Immature natural killer cell (primary cell): ENCODE measurements around the gene ZDHHC7. TPM values are rescaled to one million over a fixed set of nuclear protein-coding genes. Genes with fewer than 3 reads are reported as not detected.
A peak's percentile ranks its signal among the peaks of the same experiment; 100 is the strongest.

Experiments
- DNase-seq, 3 donors: peaks; one replicate each; pipeline ENCODE4 v3.0.0; 2022; ENCODE audit warnings: mixed read lengths in 1 of 3
- H3K27ac Mint-ChIP-seq, 6 donors: one replicate each; pipeline ENCODE4 v1.8.0; 2020; ENCODE audit warnings: mixed read lengths in 6 of 6, mild to moderate bottlenecking in 5 of 6, inconsistent platforms in 4 of 6, moderate library complexity in 3 of 6
- H3K27me3 Mint-ChIP-seq, 3 donors: one replicate each; pipeline ENCODE4 v1.8.0; 2020 to 2021; ENCODE audit warnings: low read depth in 3 of 3, mild to moderate bottlenecking in 3 of 3, mixed read lengths in 3 of 3, moderate library complexity in 3 of 3, inconsistent platforms in 1 of 3
- H3K36me3 Mint-ChIP-seq, 3 donors: one replicate each; pipeline ENCODE4 v1.8.0; 2020; ENCODE audit warnings: mixed read lengths in 3 of 3, inconsistent platforms in 2 of 3, mild to moderate bottlenecking in 2 of 3
- H3K4me1 Mint-ChIP-seq, 2 donors: one replicate each; pipeline ENCODE4 v1.8.0; 2020; ENCODE audit warnings: inconsistent platforms in 2 of 2, mild to moderate bottlenecking in 2 of 2, mixed read lengths in 2 of 2, moderate library complexity in 1 of 2
- H3K4me3 Mint-ChIP-seq, 5 donors: one replicate each; pipeline ENCODE4 v1.8.0; 2020; ENCODE audit warnings: mild to moderate bottlenecking in 5 of 5, mixed read lengths in 5 of 5, inconsistent platforms in 3 of 5, moderate library complexity in 3 of 5
- H3K9me3 Mint-ChIP-seq, 6 donors: one replicate each; pipeline ENCODE4 v1.8.0; 2020; ENCODE audit warnings: mild to moderate bottlenecking in 6 of 6, mixed read lengths in 6 of 6, inconsistent platforms in 4 of 6, moderate library complexity in 3 of 6
- polyA plus RNA-seq, 3 donors: library from polyadenylated mRNA; unstranded; fragments of 300-500 nt; fragmentation: Illumina TruSeq; gene quantifications; one replicate each; pipeline ENCODE4 v1.2.3, GENCODE V29; 2021

Gene ZDHHC7
- polyA plus RNA-seq, 3 donors from 2014 or later: 28.2 to 46.6 (median 37.2) TPM

DNA sequence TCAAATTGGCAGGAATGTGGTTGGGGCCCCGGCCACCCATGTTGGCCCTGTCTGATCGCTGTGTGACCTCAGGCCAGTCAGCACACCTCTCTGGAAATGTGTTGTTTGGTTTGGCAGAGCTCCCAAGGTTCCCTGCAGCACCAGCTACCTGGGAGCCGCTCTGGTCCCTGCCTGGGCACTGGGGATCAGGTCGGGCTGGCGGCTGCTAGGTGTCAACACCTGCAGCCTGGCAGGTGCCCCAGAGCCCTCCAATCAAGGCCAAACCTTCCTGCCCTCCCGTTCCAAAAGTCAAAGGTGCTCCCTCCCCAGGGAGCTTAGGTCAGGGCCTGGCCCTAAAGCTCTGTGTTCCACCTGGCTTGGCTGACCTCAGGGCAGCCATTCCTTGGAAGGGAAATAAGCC lies 55.9 kb downstream of the ZDHHC7 start:
- no peak for DNase-seq
- Mint-ChIP-seq H3K27ac (no peak overlapping the region), H3K27me3 (peaks cover 0 to 2% (median 2%) of the 10 kb centered on the region in 3 donors), H3K36me3 (no peaks in the 10 kb centered on the region), H3K4me1 (peaks cover 0 to 2% of the 10 kb centered on the region in 2 donors), H3K4me3 (no peak overlapping the region), H3K9me3 (no peaks in the 10 kb centered on the region)

DNA sequence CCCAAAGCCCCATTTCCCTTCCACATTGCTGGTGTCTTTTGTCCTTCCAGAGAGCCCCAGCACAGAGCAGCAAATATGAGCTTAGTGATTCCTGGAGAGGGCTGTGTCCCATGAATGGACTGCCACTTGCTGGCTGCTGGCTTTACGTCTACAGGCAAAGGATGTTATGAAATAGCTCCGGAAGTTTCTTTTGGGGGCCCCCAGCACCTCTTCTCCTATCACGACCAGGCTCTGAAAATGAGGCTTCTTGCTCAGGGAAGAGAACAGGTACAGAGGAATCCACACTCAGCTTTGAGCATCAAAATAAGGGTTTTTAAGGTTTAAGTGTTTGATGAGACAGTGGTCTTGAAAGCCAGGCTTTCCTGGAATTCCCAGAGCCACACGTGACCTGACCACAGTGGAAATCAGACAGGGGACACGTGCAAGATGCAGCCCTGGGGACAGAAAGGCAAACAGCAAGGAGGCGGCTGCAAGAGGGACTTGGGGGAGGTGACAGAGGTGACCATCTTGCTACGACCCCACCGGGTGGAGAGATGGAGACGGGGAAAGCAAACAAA lies 58.1 kb downstream of the ZDHHC7 start:
- Mint-ChIP-seq H3K9me3 (no peaks in the 10 kb centered on the region), H3K36me3 (no peaks in the 10 kb centered on the region), H3K4me1 (peaks cover 0 to 2% of the 10 kb centered on the region in 2 donors), H3K27ac (no peak overlapping the region), H3K4me3 (no peak overlapping the region), H3K27me3 (peaks cover 0 to 2% (median 2%) of the 10 kb centered on the region in 3 donors)
- DNase-seq: no peak

DNA sequence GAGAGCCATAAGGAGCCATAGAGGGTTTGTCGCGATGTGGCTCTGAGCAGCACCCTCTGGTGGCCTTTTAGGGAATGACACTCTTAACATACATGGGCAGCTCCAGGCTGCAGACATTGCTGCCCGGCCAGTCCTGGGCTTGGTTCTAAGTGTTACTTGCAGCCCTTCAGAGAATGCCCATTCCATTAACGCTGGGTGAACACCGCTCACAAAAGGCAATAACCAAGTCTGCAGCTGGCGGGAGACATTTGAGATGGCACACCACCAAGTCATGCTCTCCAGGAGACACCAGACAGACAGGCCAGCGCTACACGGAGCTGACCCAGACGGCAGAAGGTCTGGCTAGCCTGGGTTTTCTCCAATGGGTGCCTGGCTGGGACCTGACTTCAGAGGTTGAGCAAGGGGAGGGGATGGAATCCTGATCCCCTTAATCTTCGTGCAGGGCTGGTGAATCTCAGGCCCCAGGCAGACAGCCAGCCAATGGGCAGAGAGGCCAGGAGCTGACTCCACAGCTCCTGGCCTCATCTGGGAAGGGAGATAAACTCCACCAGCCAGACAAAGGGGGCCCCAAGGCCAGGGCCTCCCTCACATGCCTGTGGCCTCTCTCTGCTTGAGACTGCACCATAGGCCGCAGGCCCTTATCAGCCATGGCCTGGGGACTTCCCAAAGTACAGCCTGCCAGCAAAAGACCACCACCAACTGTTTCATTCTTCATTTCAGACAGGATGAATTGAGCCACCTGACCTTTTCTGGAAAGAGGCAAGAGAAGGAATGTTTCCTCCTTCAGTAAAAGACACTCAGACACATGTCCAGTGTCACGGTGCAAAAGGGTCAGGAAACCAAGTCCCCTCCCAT lies 58.8 kb downstream of the ZDHHC7 start:
- peaks cover 0 to 2% (median 2%) of the 10 kb centered on the region in 3 donors for H3K27me3 Mint-ChIP-seq
- peaks cover 0 to 2% of the 10 kb centered on the region in 2 donors for H3K4me1 Mint-ChIP-seq
- no peak overlapping the region for H3K27ac Mint-ChIP-seq

DNA sequence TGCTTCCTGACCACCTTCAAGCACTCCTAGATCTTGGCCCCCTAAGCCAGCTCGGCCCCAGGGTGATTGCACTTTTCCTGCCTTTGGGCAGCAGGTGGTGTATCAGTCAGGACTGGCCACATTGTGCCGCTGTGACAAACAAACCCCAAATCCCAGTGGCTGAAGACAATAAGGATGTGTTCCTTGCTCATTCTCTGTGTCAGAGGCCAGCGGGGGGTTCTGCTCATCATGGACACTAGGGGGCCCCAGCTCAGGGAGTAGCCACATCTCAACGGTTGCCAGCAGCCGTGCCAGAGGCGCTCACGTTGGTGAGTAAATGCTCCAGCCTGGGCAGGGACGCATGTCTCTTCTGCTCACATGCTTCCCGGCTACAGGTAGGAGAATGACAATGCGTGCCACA lies 60.4 kb downstream of the ZDHHC7 start:
- Mint-ChIP-seq H3K36me3 (no peaks in the 10 kb centered on the region), H3K4me3 (no peak overlapping the region), H3K4me1 (peaks cover 0 to 2% of the 10 kb centered on the region in 2 donors), H3K27me3 (peaks cover 2 to 5% (median 4%) of the 10 kb centered on the region in 3 donors), H3K9me3 (no peaks in the 10 kb centered on the region), H3K27ac (no peak overlapping the region)
- DNase-seq: no peak

More for the DNA sequence above, 58.8 kb downstream of the ZDHHC7 start:
- DNase-seq: peak; percentile 58 to 65 (median 61)
- no peaks in the 10 kb centered on the region for H3K9me3 Mint-ChIP-seq
- H3K36me3 Mint-ChIP-seq: no peaks in the 10 kb centered on the region
- H3K4me3 Mint-ChIP-seq: no peak overlapping the region

DNA sequence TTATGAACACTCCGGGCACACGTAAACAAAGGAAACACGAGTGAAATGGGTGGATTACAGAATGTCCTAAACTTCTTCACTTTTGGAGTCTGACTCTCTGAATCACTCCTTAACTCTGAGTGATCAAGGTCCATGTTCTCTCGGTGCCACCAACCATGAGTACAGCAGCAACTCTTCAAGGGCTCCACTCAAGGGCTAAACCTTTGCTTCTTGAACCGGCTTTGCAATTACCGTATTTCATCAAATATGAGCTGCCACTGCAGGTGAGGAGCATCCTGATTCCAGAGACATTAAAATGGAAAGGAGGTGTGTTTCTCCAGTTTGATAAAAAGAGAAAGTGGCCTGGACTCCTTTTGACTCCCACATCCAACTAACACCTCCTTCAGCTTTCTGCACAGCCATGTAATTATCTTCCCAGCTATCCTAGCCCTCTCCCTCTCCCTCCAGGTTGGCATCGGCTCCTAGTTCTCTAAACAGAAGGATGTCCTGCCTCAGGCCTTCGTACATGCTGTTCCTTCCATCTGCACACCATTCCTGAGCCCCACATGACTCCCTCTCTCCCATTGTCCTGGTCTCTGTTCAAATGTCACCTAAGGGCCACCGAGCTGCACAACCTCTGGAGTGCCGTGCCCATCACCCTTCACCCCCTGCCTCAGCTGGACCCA lies 61.4 kb downstream of the ZDHHC7 start:
- DNase-seq: no peak
- Mint-ChIP-seq H3K4me3 (no peak overlapping the region), H3K36me3 (no peaks in the 10 kb centered on the region), H3K27ac (peak overlapping the region in 3 of 6 donors; percentile 48 to 83 (median 61)), H3K9me3 (no peaks in the 10 kb centered on the region), H3K4me1 (peaks cover 0 to 2% of the 10 kb centered on the region in 2 donors), H3K27me3 (peaks cover 2 to 6% (median 4%) of the 10 kb centered on the region in 3 donors)

DNA sequence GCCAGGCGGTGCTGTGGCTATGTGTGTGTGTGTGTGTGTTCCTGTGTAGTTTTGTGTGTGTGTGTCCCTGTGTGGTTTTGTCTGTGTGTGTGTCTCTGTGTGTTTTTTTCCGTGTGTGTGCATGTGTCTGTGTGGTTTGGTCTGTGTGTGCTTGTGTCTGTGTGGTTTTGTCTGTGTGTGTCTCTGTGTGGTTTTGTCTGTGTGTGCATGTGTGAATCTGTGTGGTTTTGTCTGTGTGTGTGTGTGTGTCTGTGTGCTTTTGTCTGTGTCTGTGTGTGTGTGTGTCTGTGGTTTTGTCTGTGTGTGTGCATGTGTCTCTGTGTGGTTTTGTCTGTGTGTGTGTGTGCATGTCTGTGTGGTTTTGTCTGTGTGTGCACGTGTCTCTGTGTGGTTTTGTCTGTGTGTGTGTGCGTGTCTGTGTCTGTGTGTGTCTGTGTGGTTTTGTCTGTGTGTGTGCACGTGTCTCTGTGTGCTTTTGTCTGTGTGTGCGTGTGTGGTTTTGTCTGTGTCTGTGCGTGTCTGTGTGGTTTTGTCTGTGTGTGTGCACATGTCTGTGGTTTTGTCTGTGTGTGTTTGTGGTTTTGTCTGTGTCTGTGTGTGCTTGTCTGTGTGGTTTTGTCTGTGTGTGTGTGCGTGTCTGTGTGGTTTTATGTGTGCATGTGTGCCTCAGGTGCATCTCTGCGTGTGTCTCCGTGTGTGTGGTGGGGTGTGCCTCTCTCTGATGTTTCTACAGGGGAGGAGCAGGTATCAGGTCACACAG lies 62.3 kb downstream of the ZDHHC7 start:
- Mint-ChIP-seq H3K9me3 (no peaks in the 10 kb centered on the region), H3K27ac (no peak overlapping the region), H3K36me3 (no peaks in the 10 kb centered on the region), H3K27me3 (peaks cover 4 to 8% (median 5%) of the 10 kb centered on the region in 3 donors), H3K4me1 (peaks cover 0 to 2% of the 10 kb centered on the region in 2 donors), H3K4me3 (no peak overlapping the region)
- DNase-seq: peak in 1 of 3 donors; percentile 13

DNA sequence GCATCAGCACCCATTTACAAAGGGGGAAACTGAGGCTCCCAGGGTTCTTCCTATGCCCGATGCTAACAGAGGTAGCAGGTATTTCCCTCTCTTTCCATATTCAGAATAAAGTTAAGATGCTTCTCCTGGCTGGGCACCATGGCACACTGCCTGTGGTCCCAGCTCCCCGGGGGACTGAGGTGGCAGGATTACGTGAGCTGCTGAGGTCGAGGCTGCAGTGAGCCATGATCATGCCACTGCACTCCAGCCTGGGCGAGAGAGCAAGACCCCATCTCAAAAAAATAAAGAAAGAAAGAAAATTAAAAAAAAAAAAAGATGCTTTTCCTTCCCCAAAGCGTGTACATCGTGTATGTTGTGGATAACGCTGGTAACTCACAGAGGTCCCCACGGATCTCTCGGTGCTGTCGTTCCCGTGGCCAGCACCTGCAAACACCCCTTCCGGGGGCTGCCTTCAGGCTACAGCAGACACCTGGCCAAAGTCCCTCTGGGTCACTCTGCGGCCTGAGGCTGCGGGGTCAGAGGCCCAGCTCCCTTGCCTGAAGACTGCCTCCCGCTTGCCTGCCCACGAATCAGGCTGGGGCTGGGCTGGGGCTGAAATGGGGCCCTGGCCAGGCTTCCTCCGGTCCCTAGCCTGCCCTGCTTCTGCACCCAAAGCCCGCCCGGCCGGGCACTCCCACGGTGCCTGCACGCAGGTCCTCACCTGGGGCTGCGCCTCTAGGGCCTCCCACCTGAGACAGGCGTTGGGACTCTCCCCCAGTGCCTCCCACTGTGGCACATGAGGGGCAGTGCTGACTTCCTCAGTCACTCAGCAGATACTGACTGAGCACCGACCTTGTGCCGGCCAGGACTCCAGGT lies 63.1 kb downstream of the ZDHHC7 start:
- peaks cover 4 to 8% (median 5%) of the 10 kb centered on the region in 3 donors for H3K27me3 Mint-ChIP-seq
- peak in 2 of 3 donors; percentile 10 to 30 for DNase-seq
- H3K36me3 Mint-ChIP-seq: no peaks in the 10 kb centered on the region
- H3K27ac Mint-ChIP-seq: no peak overlapping the region
- H3K4me3 Mint-ChIP-seq: no peak overlapping the region
- H3K9me3 Mint-ChIP-seq: no peaks in the 10 kb centered on the region
- peaks cover 0 to 2% of the 10 kb centered on the region in 2 donors for H3K4me1 Mint-ChIP-seq

DNA sequence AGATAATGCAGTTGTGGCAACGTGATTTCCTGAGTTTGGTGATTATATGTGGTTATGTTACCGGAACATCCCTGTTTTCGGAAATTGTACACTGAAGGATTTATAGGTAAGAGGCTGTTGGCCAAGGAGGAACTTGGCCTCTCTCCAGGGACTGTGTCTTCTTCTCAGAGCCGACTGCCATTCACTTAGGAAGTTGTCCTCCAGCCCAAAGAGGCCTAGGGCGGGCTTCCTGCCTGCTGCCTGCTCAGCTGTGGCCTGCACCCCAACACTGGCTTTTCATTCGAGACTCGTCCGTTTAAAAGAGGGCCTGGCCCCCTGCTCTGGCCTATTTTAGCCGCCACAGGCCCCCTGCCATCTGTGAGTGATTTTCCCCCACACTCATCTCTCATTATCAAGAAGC lies 64.3 kb downstream of the ZDHHC7 start:
- Mint-ChIP-seq H3K36me3 (no peaks in the 10 kb centered on the region), H3K4me1 (peaks cover 0 to 2% of the 10 kb centered on the region in 2 donors), H3K27ac (no peak overlapping the region), H3K4me3 (no peak overlapping the region), H3K9me3 (no peaks in the 10 kb centered on the region), H3K27me3 (peaks cover 4 to 8% (median 5%) of the 10 kb centered on the region in 3 donors)
- DNase-seq: no peak

DNA sequence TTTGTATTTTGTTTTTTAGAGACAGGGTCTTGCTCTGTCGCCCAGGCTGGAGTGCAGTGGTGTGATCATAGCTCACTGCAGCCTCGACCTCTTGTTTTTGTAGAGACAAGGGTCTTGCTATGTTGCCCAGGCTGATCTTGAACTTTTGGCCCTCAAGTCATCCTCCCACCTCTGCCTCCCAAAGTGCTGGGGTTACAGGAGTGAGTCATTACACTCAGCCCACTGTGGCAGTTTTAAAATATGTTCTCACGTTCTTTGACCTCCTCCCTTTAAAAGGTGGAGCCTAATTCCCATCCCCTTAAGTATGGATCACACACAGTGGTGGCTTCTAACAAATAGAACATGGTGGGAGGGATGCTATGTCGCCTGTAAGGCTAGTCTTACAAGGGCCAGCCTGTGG lies 67.7 kb downstream of the ZDHHC7 start:
- Mint-ChIP-seq H3K36me3 (no peaks in the 10 kb centered on the region), H3K4me3 (no peak overlapping the region), H3K4me1 (no peaks in the 10 kb centered on the region), H3K27ac (no peak overlapping the region), H3K9me3 (no peaks in the 10 kb centered on the region), H3K27me3 (peaks cover 4 to 8% (median 8%) of the 10 kb centered on the region in 3 donors)
- no peak for DNase-seq

DNA sequence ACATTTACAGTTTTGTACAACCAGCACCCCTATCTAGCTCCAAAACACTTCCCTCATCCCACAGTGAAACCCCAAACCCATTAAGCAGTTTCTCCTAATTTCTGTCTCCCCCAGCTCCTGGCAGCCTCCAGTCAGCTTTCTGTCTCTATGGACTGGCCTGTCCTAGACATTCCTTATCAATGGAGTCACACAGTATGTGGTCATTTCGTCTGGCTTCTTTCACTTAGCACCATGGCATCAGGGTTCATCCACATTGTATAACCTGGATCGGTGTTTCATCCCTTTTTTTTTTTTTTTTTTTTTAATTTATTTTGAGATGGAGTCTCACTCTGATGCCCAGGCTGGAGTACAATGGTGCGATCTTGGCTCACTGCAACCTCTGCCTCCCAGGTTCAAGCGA lies 68.5 kb downstream of the ZDHHC7 start:
- no peaks in the 10 kb centered on the region for H3K36me3 Mint-ChIP-seq

DNA sequence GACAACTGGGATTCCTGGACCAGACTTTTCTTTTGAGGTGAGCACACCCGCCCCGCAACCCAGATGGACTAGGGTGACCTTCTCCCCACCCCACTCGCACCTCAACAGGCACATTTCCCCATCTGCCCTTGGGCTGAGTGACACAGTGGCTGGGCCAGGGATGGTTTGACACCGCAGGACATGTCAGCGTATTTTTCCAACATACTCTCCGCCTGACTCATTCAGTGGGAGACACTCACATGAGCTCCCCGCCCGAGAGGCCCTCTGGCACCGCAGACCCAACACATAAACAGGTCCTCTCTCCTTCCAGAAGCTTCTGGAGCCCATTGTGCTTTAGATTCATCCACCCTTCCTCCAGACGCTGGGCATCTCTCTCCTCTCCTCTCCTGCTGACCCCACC lies 69.4 kb downstream of the ZDHHC7 start:
- no peaks in the 10 kb centered on the region for H3K36me3 Mint-ChIP-seq
- no peak overlapping the region for H3K27ac Mint-ChIP-seq
- no peak overlapping the region for H3K4me3 Mint-ChIP-seq
- no peaks in the 10 kb centered on the region for H3K9me3 Mint-ChIP-seq
- no peak for DNase-seq
- H3K4me1 Mint-ChIP-seq: no peaks in the 10 kb centered on the region
- H3K27me3 Mint-ChIP-seq: peaks cover 3 to 8% (median 5%) of the 10 kb centered on the region in 3 donors

More for the DNA sequence above, 68.5 kb downstream of the ZDHHC7 start:
- Mint-ChIP-seq H3K27ac (no peak overlapping the region), H3K4me3 (no peak overlapping the region), H3K4me1 (no peaks in the 10 kb centered on the region), H3K27me3 (peaks cover 4 to 8% (median 8%) of the 10 kb centered on the region in 3 donors), H3K9me3 (no peaks in the 10 kb centered on the region)
- DNase-seq: no peak

DNA sequence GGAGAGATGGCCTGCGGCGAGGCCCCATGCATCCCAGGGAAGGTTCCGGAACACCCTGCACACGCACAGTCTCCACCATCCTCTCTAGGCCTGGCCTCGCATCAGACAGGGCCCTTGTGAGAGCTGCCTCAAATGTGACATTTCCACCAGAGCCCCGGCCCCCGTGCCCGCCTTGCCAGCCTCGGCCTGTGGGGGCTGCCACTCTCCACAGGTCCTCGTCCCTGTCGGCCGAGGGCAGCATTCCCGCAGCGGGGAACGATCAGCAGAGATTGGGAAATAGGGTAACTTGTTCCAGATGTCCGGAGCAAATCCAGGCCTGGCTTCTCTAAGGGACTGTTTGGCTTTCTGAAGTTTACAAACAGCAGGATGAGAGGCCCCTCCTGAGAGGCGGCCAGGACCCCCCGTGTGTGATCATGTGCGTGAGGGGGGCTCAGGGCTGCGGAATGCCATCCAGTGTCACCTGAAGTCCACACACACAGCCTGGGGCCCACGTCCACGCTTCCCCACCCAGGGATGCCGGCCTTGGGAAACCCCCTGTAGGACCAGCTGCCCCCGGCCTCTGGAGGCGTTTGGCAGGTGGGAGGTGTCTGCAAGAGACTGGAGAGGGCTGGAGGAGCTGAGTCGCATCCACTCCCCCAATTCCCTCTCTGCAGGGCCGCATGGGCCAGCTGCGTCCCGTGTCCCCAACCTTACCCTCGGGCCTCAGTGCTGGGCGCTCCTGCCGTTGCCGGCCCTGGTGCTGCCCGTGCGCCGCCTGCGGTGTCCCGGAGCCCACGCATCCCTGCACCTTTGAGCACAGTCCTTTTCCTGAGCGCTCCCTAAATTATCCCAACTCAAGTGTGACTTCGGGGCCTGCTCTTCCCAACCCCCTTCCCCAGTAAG lies 70.4 kb downstream of the ZDHHC7 start:
- no peak overlapping the region for H3K27ac Mint-ChIP-seq
- no peaks in the 10 kb centered on the region for H3K9me3 Mint-ChIP-seq
- no peaks in the 10 kb centered on the region for H3K36me3 Mint-ChIP-seq
- DNase-seq: no peak
- H3K27me3 Mint-ChIP-seq: peaks cover 0 to 8% (median 7%) of the 10 kb centered on the region in 3 donors
- H3K4me1 Mint-ChIP-seq: no peaks in the 10 kb centered on the region
- H3K4me3 Mint-ChIP-seq: no peak overlapping the region
